ENCODE measurements around the gene ARID1B. TPM values are rescaled to one million over a fixed set of nuclear protein-coding genes. Genes with fewer than 3 reads are reported as not detected.

Gene ARID1B
- polyA plus RNA-seq, 4 donors: 57.0 to 87.6 (median 71.7) TPM

- DNase-seq (ENCODE audit: low read depth in 4 of 4, low spot score in 3 of 4): no peak
Observed at GRCh38 chr6:157163434-157164159, 386.4 kb downstream of the ARID1B start.

- DNase-seq (ENCODE audit: low read depth in 4 of 4, low spot score in 3 of 4): no peak
Observed at GRCh38 chr6:157164972-157165371, 387.8 kb downstream of the ARID1B start.

- DNase-seq (ENCODE audit: low read depth in 4 of 4, low spot score in 3 of 4): no peak
Observed at GRCh38 chr6:157166784-157167183, 389.6 kb downstream of the ARID1B start.

GRCh38 chr6:157167837-157168236 is 390.7 kb downstream of the ARID1B start:
- no peak for DNase-seq (ENCODE audit: low read depth in 4 of 4, low spot score in 3 of 4)

GRCh38 chr6:157168471-157168870 is 391.3 kb downstream of the ARID1B start:
- no peak for DNase-seq (ENCODE audit: low read depth in 4 of 4, low spot score in 3 of 4)

GRCh38 chr6:157169226-157169625 is 392.0 kb downstream of the ARID1B start:
- no peak for DNase-seq (ENCODE audit: low read depth in 4 of 4, low spot score in 3 of 4)

- DNase-seq (ENCODE audit: low read depth in 4 of 4, low spot score in 3 of 4): no peak
Observed at GRCh38 chr6:157169656-157170055, 392.5 kb downstream of the ARID1B start.

GRCh38 chr6:157170535-157170934 is 393.4 kb downstream of the ARID1B start:
- no peak for DNase-seq (ENCODE audit: low read depth in 4 of 4, low spot score in 3 of 4)

- no peak for DNase-seq (ENCODE audit: low read depth in 4 of 4, low spot score in 3 of 4)
Observed at GRCh38 chr6:157171801-157172200, 394.6 kb downstream of the ARID1B start.

GRCh38 chr6:157172231-157172701 is 395.1 kb downstream of the ARID1B start:
- no peak for DNase-seq (ENCODE audit: low read depth in 4 of 4, low spot score in 3 of 4)

GRCh38 chr6:157172830-157173536 is 395.8 kb downstream of the ARID1B start:
- DNase-seq (ENCODE audit: low read depth in 4 of 4, low spot score in 3 of 4): no peak

GRCh38 chr6:157173776-157174175 is 396.6 kb downstream of the ARID1B start:
- DNase-seq (ENCODE audit: low read depth in 4 of 4, low spot score in 3 of 4): no peak

GRCh38 chr6:157174731-157175130 is 397.6 kb downstream of the ARID1B start:
- DNase-seq (ENCODE audit: low read depth in 4 of 4, low spot score in 3 of 4): no peak

GRCh38 chr6:157177731-157178336 is 400.7 kb downstream of the ARID1B start:
- DNase-seq (ENCODE audit: low read depth in 4 of 4, low spot score in 3 of 4): no peak

- no peak for DNase-seq (ENCODE audit: low read depth in 4 of 4, low spot score in 3 of 4)
Observed at GRCh38 chr6:157181649-157182048, 404.5 kb downstream of the ARID1B start.

- no peak for DNase-seq (ENCODE audit: low read depth in 4 of 4, low spot score in 3 of 4)
Observed at GRCh38 chr6:157182503-157183264, 405.5 kb downstream of the ARID1B start.

GRCh38 chr6:157184202-157185015 is 407.2 kb downstream of the ARID1B start:
- DNase-seq (ENCODE audit: low read depth in 4 of 4, low spot score in 3 of 4): peak in 1 of 4 donors; percentile 29

- no peak for DNase-seq (ENCODE audit: low read depth in 4 of 4, low spot score in 3 of 4)
Observed at GRCh38 chr6:157185171-157185570, 408.0 kb downstream of the ARID1B start.

GRCh38 chr6:157185986-157186385 is 408.8 kb downstream of the ARID1B start:
- DNase-seq (ENCODE audit: low read depth in 4 of 4, low spot score in 3 of 4): no peak

GRCh38 chr6:157186785-157187181 is 409.6 kb downstream of the ARID1B start:
- DNase-seq (ENCODE audit: low read depth in 4 of 4, low spot score in 3 of 4): no peak
